HG03060 (cell line): Measurements from ENCODE around the gene PFN1.

Experiments used
- ATAC-seq: cut with Tn5 transposase; IDR thresholded peaks from one replicate; pipeline ENCODE4 v1.9.1; 2021; ENCODE audit warnings: low read depth, moderate number of reproducible peaks; ENCODE audit not compliant: unreplicated experiment

PFN1 gene

GRCh38 chr17:4948166-4948930 lies at the start of gene PFN1:
TSS of gene PFN1 (minus strand) at chr17:4948530. CDS start at chr17:4948394, 136 bp downstream.
- ATAC-seq = no peak

- peak; percentile 48 for ATAC-seq
Observed at GRCh38 chr17:4997302-4998026, 49.1 kb upstream of the PFN1 start, which contains the start of the genes INCA1 and KIF1C. TSS of gene INCA1 (minus strand) at chr17:4997522. CDS start at chr17:4994437, 3,085 bp downstream. TSS of gene KIF1C (plus strand) at chr17:4997950. CDS start at chr17:5000247, 2,297 bp downstream.

- ATAC-seq = no peak
Observed at GRCh38 chr17:4994081-4994595, 45.8 kb upstream of the PFN1 start.

- no peak for ATAC-seq
Observed at GRCh38 chr17:4987767-4988567, 39.6 kb upstream of the PFN1 start.

- ATAC-seq = no peak
Observed at GRCh38 chr17:4986951-4987766, 38.8 kb upstream of the PFN1 start, which contains the start of gene CAMTA2. TSS of gene CAMTA2 (minus strand) at chr17:4987675. CDS start at chr17:4986222, 1,453 bp downstream.

GRCh38 chr17:4986403-4986802 lies 38.1 kb upstream of the PFN1 start:
- ATAC-seq = no peak

- no peak for ATAC-seq
Observed at GRCh38 chr17:4982305-4982704, 34.0 kb upstream of the PFN1 start.

GRCh38 chr17:4980644-4981216 lies 32.4 kb upstream of the PFN1 start:
- no peak for ATAC-seq

- no peak for ATAC-seq
Observed at GRCh38 chr17:4978726-4979125, 30.4 kb upstream of the PFN1 start.

GRCh38 chr17:4974115-4974670 lies 25.9 kb upstream of the PFN1 start:
- ATAC-seq = no peak

GRCh38 chr17:4973256-4974114 lies 25.2 kb upstream of the PFN1 start:
- ATAC-seq = no peak

- no peak for ATAC-seq
Observed at GRCh38 chr17:4972752-4973151, 24.4 kb upstream of the PFN1 start.

- ATAC-seq = no peak
Observed at GRCh38 chr17:4972322-4972721, 24.0 kb upstream of the PFN1 start.

- ATAC-seq = no peak
Observed at GRCh38 chr17:4971826-4972225, 23.5 kb upstream of the PFN1 start.

GRCh38 chr17:4970273-4970672 lies 21.9 kb upstream of the PFN1 start:
- no peak for ATAC-seq

- ATAC-seq = no peak
Observed at GRCh38 chr17:4969551-4970173, 21.3 kb upstream of the PFN1 start.

- ATAC-seq = no peak
Observed at GRCh38 chr17:4969047-4969550, 20.8 kb upstream of the PFN1 start.
